Measurements from ENCODE around the gene ZNF230.

The ZNF230 gene

DNA sequence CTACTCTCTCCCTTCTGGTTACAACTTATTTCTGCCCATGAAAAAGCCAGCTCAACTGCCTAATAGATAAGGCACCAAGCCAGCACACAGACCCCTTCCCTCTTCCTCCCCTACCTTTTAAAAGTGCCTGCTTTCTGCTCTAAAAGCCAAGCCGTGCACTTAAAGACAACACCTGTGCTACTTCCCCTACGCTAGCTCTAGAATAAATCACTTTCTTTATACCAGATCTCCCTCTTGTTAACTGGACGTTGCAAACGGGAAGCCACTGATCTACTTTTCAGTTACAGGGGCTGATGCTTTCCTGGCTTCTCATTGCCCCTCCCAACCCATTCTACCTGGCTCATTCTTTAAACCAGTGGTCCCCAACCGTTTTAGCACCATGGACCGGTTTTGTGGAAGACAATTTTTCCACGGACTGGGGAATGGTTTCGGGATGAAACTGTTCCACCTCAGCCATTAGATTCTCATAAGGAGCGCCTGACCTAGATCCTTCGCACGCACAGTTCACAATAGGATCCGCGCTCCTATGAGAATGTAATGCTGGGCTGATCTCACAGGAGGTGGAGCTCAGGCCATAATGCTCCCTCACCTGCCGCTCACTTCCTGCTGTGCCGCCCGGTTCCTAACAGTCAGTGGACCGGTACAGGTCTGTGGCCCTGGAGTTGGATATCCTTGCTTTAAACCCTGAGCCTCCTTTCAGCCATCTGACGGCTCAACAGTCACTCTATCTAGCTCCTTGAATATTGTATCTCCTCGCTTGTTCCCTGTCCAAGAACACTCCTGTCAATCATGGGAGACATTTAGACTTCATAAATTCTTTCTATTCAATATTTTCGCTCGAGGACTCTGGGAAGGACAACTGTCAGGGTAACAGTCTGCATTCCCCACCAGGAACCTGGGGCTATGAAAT lies 48.2 kb downstream of the ZNF230 start:
- H3K4me1 ChIP-seq (ENCODE audit: control insufficient read depth, insufficient read depth, low read length) = peaks cover 3% of the 10 kb centered on the region
- peak overlapping the region; percentile 82 for H3K4me3 ChIP-seq (ENCODE audit: low read depth, low read length)
- H3K36me3 ChIP-seq (ENCODE audit: control insufficient read depth, insufficient read depth, low read length) = no peaks in the 10 kb centered on the region
- H3K27me3 ChIP-seq (ENCODE audit: control insufficient read depth, insufficient read depth, low read length) = peaks cover 2% of the 10 kb centered on the region
- no peaks in the 10 kb centered on the region for H3K9me3 ChIP-seq (ENCODE audit: control insufficient read depth, insufficient read depth, low read length)
- peak overlapping the region; percentile 62 for H3K9ac ChIP-seq (ENCODE audit: low read depth, low read length)

DNA sequence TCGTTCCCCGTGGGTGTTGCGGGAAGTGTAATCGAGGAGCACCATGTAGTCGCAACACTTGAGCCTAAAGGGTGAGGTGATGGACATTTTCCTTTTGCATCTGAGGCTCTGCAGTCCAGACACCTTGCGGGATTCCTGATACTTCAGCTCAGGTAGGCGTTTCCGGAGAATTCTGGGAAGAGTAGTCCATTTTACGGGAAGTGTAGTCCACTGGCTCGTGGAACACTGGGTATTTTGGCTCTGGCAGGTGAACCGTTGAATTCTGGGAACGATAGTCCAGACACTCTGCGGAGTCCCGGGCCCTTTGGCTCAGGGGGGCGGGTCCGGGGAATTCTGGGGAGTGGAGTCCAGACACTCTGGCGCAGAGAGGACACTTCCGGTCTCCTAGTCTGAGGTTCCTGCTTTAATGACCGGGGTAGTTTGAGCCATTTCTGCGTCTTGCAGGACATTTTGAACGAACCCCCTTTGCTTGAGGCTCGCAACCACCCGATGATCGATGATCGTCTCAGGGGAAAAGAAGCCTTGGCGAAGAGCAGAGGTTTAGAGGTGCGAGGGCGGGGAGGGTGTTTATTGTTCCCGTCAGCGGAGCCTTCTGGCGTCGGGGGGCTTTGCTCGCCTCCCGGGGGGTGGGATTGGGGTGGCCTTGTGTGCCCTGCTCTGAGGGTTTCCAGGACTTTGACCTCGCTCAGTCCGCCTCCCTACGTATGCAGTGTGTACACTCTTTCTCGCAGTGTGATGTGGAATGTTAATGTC lies 49.1 kb downstream of the ZNF230 start, which contains the start of gene ZNF223:
ZNF223 (plus strand) TSS at position 387 of the 753 bp plus-strand sequence. CDS start 3,141 bp downstream, outside the sequence.
- H3K36me3 ChIP-seq (ENCODE audit: control insufficient read depth, insufficient read depth, low read length) = no peaks in the 10 kb centered on the region
- H3K9ac ChIP-seq (ENCODE audit: low read depth, low read length) = peak within 1 kb of the TSS; percentile 85
- no peaks in the 10 kb centered on the region for H3K9me3 ChIP-seq (ENCODE audit: control insufficient read depth, insufficient read depth, low read length)
- peaks cover 3% of the 10 kb centered on the region for H3K4me1 ChIP-seq (ENCODE audit: control insufficient read depth, insufficient read depth, low read length)
- H3K4me3 ChIP-seq (ENCODE audit: low read depth, low read length) = peak within 1 kb of the TSS; percentile 82
- H3K27me3 ChIP-seq (ENCODE audit: control insufficient read depth, insufficient read depth, low read length) = peaks cover 2% of the 10 kb centered on the region

DNA sequence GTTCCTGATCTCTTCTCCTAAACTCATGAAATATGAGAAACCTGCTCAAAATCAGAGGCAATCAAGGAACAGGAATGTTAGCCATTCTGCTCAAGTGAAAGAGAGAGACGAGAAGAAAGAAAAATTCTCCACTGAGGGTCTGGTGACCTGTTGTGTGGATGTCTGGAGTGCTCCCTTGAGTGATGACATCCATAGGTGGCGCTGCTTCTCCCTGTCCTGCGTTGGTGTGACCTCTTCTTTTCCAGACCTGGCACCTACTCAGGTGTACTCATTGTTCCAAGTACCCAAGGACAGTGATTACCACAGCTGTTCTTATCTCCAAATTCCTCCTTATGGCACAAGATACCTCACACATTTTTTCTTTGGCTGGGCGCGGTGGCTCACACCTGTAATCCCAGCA lies 53.1 kb downstream of the ZNF230 start:
- Histone ChIP-seq H3K9me3 (ENCODE audit: control insufficient read depth, insufficient read depth, low read length) (no peaks in the 10 kb centered on the region), H3K4me3 (ENCODE audit: low read depth, low read length) (no peak overlapping the region), H3K4me1 (ENCODE audit: control insufficient read depth, insufficient read depth, low read length) (no peaks in the 10 kb centered on the region), H3K9ac (ENCODE audit: low read depth, low read length) (no peak overlapping the region), H3K36me3 (ENCODE audit: control insufficient read depth, insufficient read depth, low read length) (peaks cover 8% of the 10 kb centered on the region), H3K27me3 (ENCODE audit: control insufficient read depth, insufficient read depth, low read length) (no peaks in the 10 kb centered on the region)

DNA sequence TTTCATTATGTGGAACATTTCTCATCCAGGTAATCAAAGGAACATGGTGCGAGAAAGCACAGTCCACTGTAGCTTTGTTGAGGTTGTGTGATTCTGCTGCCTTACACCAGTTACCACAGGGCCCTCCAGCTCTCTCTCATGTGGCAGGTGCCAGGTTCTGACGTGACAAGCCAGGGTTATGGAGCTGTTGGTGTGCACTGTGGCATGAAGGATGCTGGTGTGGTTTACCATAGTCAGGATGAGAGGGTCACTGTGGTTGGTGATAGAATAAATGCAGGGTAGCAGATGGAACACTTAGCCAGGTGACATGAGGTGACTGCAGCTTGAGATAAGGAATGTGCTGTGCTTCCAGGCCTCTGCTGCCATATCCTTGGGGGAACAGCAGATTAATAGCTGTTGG lies 56.5 kb downstream of the ZNF230 start:
- no peaks in the 10 kb centered on the region for H3K4me1 ChIP-seq (ENCODE audit: control insufficient read depth, insufficient read depth, low read length)
- no peaks in the 10 kb centered on the region for H3K9me3 ChIP-seq (ENCODE audit: control insufficient read depth, insufficient read depth, low read length)
- peaks cover 15% of the 10 kb centered on the region for H3K36me3 ChIP-seq (ENCODE audit: control insufficient read depth, insufficient read depth, low read length)
- H3K27me3 ChIP-seq (ENCODE audit: control insufficient read depth, insufficient read depth, low read length) = no peaks in the 10 kb centered on the region
- no peak overlapping the region for H3K4me3 ChIP-seq (ENCODE audit: low read depth, low read length)
- H3K9ac ChIP-seq (ENCODE audit: low read depth, low read length) = no peak overlapping the region

DNA sequence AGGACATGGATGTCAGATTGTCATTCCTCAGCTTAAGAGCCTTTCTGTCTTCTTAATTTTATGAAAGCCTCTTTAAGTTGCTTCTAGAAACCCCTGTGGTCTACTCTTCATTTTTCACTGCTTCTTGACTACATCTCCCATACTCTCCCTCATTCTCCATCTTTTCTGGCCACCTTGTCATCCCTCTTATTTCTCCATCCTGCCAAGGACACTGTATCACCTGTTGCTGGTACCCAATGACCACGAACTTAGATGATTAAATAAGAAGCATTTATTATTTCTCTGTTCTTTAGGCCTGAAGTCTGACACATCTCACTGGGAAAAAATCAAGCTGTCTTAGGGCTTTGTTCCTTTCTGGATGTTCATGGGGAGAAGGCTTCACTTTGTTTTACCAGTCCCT lies 58.3 kb downstream of the ZNF230 start:
- Histone ChIP-seq H3K27me3 (ENCODE audit: control insufficient read depth, insufficient read depth, low read length) (no peaks in the 10 kb centered on the region), H3K36me3 (ENCODE audit: control insufficient read depth, insufficient read depth, low read length) (peaks cover 15% of the 10 kb centered on the region), H3K9me3 (ENCODE audit: control insufficient read depth, insufficient read depth, low read length) (no peaks in the 10 kb centered on the region), H3K4me1 (ENCODE audit: control insufficient read depth, insufficient read depth, low read length) (no peaks in the 10 kb centered on the region), H3K4me3 (ENCODE audit: low read depth, low read length) (no peak overlapping the region), H3K9ac (ENCODE audit: low read depth, low read length) (no peak overlapping the region)

Data from iPS-15b (cell line).